H1 (cell line): ENCODE data around the gene FTHL17. TPM values are rescaled to one million over a fixed set of nuclear protein-coding genes. Genes with fewer than 3 reads are reported as not detected.

Experiments
- CTCF ChIA-PET: fragments of 300-600 bp; sonication (Branson Sonifier 250); formaldehyde crosslinking; loops from one replicate; lab custom pipeline; 2021; ENCODE audit not compliant: partially characterized antibody; lab: Charles Lee
- POLR2A ChIA-PET: fragments of 300-600 bp; sonication (Branson Sonifier 250); formaldehyde crosslinking; loops from one replicate; lab custom pipeline; 2021; ENCODE audit warnings: inconsistent platforms; ENCODE audit not compliant: partially characterized antibody; lab: Charles Lee
- DNase-seq, 2 experiments: peaks; one replicate each; pipeline versions ENCODE4 v3.0.0 to v3.0.0-alpha.2; 2010 to 2022; ENCODE audit warnings: low spot score in 2 of 2, low read depth in 1 of 2, mixed read lengths in 1 of 2
- FAIRE-seq: peaks from 2 replicates; lab custom pipeline; 2011; peaks lifted over from hg19 to GRCh38; lab: Jason Lieb, UNC
- H2AFZ ChIP-seq: 2 replicates; pipeline ENCODE4 v1.8.1; 2012; ENCODE audit warnings: low read length, inconsistent platforms
- H2AK5ac ChIP-seq: 2 replicates; pipeline ENCODE4 v1.6.1; 2013; ENCODE audit warnings: low read depth, low read length
- H2BK120ac ChIP-seq: replicated peaks from 2 replicates; pipeline ENCODE3; 2013; ENCODE audit warnings: low read depth, low read length, inconsistent platforms
- H2BK12ac ChIP-seq: 2 replicates; pipeline ENCODE4 v1.6.1; 2013; ENCODE audit warnings: low read depth, low read length
- H2BK15ac ChIP-seq: 2 replicates; pipeline ENCODE4 v1.6.1; 2013; ENCODE audit warnings: low read length
- H2BK20ac ChIP-seq: 2 replicates; pipeline ENCODE4 v1.6.1; 2013; ENCODE audit warnings: low read length
- H2BK5ac ChIP-seq: 2 replicates; pipeline ENCODE4 v1.6.1; 2013; ENCODE audit warnings: low read depth, low read length
- H3K14ac ChIP-seq: 2 replicates; pipeline ENCODE4 v1.6.1; 2013; ENCODE audit warnings: inconsistent platforms; ENCODE audit not compliant: insufficient read length
- H3K18ac ChIP-seq: 2 replicates; pipeline ENCODE4 v1.6.1; 2013; ENCODE audit warnings: low read length; ENCODE audit errors: extremely low read depth
- H3K23ac ChIP-seq: 2 replicates; pipeline ENCODE4 v1.6.1; 2013; ENCODE audit warnings: inconsistent platforms; ENCODE audit not compliant: insufficient read length
- H3K23me2 ChIP-seq: 2 replicates; pipeline ENCODE4 v1.6.1; 2013; ENCODE audit warnings: low read depth, low read length
- H3K27ac ChIP-seq: 2 replicates; pipeline ENCODE4 v1.6.1; 2011; ENCODE audit warnings: low read depth, low read length, inconsistent platforms
- H3K27me3 ChIP-seq, 4 experiments: replicated peaks in 1 of 4; 1 replicate in 1 of 4; 2 replicates in 3 of 4; pipeline versions ENCODE4 v1.6.1 to v1.8.1; 2011 to 2013; ENCODE audit warnings: low read length in 3 of 4, mild to moderate bottlenecking in 3 of 4, inconsistent platforms in 2 of 4, mixed read lengths in 2 of 4, moderate library complexity in 1 of 4; ENCODE audit not compliant: control insufficient read depth in 3 of 4, insufficient read depth in 3 of 4; ENCODE audit errors: extremely low read depth in 1 of 4
- H3K36me3 ChIP-seq, 4 experiments: 2 replicates each; pipeline versions ENCODE4 v1.6.1 to v1.8.1; 2011 to 2013; ENCODE audit warnings: mild to moderate bottlenecking in 4 of 4, low read length in 3 of 4, moderate library complexity in 2 of 4, control low read depth in 1 of 4, inconsistent platforms in 1 of 4; ENCODE audit not compliant: insufficient read depth in 4 of 4, control insufficient read depth in 2 of 4
- H3K4ac ChIP-seq: replicated peaks from 2 replicates; pipeline ENCODE3; 2013; ENCODE audit warnings: low read length, low read depth, mixed read lengths, inconsistent platforms; ENCODE audit not compliant: insufficient read length
- H3K4me1 ChIP-seq, 4 experiments: replicated peaks in 1 of 4; 1 replicate in 1 of 4; 2 replicates in 3 of 4; pipeline versions ENCODE4 v1.6.1 to v1.8.1; 2011 to 2013; ENCODE audit warnings: low read length in 3 of 4, inconsistent platforms in 2 of 4, mixed read lengths in 1 of 4; ENCODE audit not compliant: insufficient read depth in 4 of 4, control insufficient read depth in 3 of 4
- H3K4me2 ChIP-seq, 2 experiments: 2 replicates each; pipeline versions ENCODE4 v1.6.1 to v1.8.1; 2011 to 2013; ENCODE audit warnings: low read depth in 2 of 2, low read length in 2 of 2, control low read depth in 1 of 2, inconsistent platforms in 1 of 2, mild to moderate bottlenecking in 1 of 2; ENCODE audit not compliant: insufficient read depth in 1 of 2
- H3K4me3 ChIP-seq, 4 experiments: fragments of 200-600, 300-600 bp in 1 of 4; sonication (generic), shearing (Covaris generic), sonication (Bioruptor Twin) in 1 of 4; 2 replicates each; pipeline versions ENCODE4 v1.5.1 to v1.8.1; 2011 to 2016; ENCODE audit warnings: low read length in 4 of 4, low read depth in 3 of 4, control low read depth in 2 of 4, inconsistent platforms in 2 of 4, mild to moderate bottlenecking in 2 of 4, mixed read lengths in 1 of 4, moderate library complexity in 1 of 4; ENCODE audit not compliant: insufficient read depth in 2 of 4; ENCODE audit errors: extremely low read depth in 1 of 4
- H3K56ac ChIP-seq: replicated peaks from 2 replicates; pipeline ENCODE3; 2013; ENCODE audit warnings: low read depth, mild to moderate bottlenecking, mixed read lengths, low read length, inconsistent platforms; ENCODE audit not compliant: insufficient read length
- H3K79me1 ChIP-seq: 2 replicates; pipeline ENCODE4 v1.6.1; 2013; ENCODE audit warnings: low read depth, low read length, control low read depth
- H3K79me2 ChIP-seq, 2 experiments: 2 replicates each; pipeline versions ENCODE4 v1.6.1 to v1.8.1; 2012 to 2013; ENCODE audit warnings: low read length in 2 of 2, mild to moderate bottlenecking in 2 of 2, inconsistent platforms in 1 of 2; ENCODE audit not compliant: insufficient read depth in 2 of 2, control insufficient read depth in 1 of 2
- H3K9ac ChIP-seq, 4 experiments: replicated peaks in 1 of 4; 1 replicate in 1 of 4; 2 replicates in 3 of 4; pipeline versions ENCODE4 v1.6.1 to v1.8.1; 2011 to 2013; ENCODE audit warnings: low read depth in 3 of 4, low read length in 3 of 4, control low read depth in 2 of 4, mild to moderate bottlenecking in 2 of 4, moderate library complexity in 2 of 4, inconsistent platforms in 1 of 4; ENCODE audit errors: extremely low read depth in 1 of 4
- H3K9me3 ChIP-seq, 2 experiments: 2 replicates each; pipeline versions ENCODE4 v1.6.1 to v1.8.1; 2012 to 2013; ENCODE audit warnings: mild to moderate bottlenecking in 2 of 2, moderate library complexity in 2 of 2, control low read depth in 1 of 2, inconsistent platforms in 1 of 2, low read depth in 1 of 2, low read length in 1 of 2, mixed read lengths in 1 of 2; ENCODE audit not compliant: insufficient read depth in 2 of 2
- H4K20me1 ChIP-seq, 2 experiments: replicated peaks in 1 of 2; 2 replicates each; pipeline versions ENCODE3 to v1.8.1; 2011 to 2013; ENCODE audit warnings: inconsistent platforms in 2 of 2, low read length in 2 of 2, mild to moderate bottlenecking in 1 of 2; ENCODE audit not compliant: insufficient read depth in 2 of 2, control insufficient read depth in 1 of 2
- H4K5ac ChIP-seq: 2 replicates; pipeline ENCODE4 v1.6.1; 2013; ENCODE audit warnings: low read length, low read depth, mixed read lengths, inconsistent platforms; ENCODE audit not compliant: insufficient read length
- H4K8ac ChIP-seq: 2 replicates; pipeline ENCODE4 v1.8.0; 2013; ENCODE audit warnings: mild to moderate bottlenecking, moderate library complexity, low read length, inconsistent platforms; ENCODE audit not compliant: insufficient read depth; ENCODE audit errors: extremely low read depth
- H4K91ac ChIP-seq: replicated peaks from 2 replicates; pipeline ENCODE3; 2013; ENCODE audit warnings: low read length, mixed read lengths, inconsistent platforms; ENCODE audit not compliant: insufficient read length
- ASH2L ChIP-seq: fragments of 200-600, 300-600 bp; sonication (generic); IDR thresholded peaks from one replicate; pipeline ENCODE4 v1.7.1; 2017; ENCODE audit warnings: low read length
- EP300 ChIP-seq, 2 experiments: IDR thresholded peaks; 1 replicate in 1 of 2; 2 replicates in 1 of 2; pipeline ENCODE4 v1.6.1; 2011 to 2012; ENCODE audit warnings: low read depth in 2 of 2, low read length in 2 of 2, mild to moderate bottlenecking in 2 of 2, borderline replicate concordance in 1 of 2, inconsistent platforms in 1 of 2, moderate library complexity in 1 of 2
- SIX5 ChIP-seq: IDR thresholded peaks from 2 replicates; pipeline ENCODE4 v1.6.1; 2011; ENCODE audit warnings: mild to moderate bottlenecking, low read depth, low read length
- SP2 ChIP-seq: IDR thresholded peaks from 2 replicates; pipeline ENCODE4 v1.6.1; 2012; ENCODE audit warnings: mild to moderate bottlenecking, low read length, inconsistent platforms
- WGBS, 2 experiments: shearing (Covaris generic) in 1 of 2; methylation state at CpG; one replicate each; pipeline versions ENCODE4 v1.1.6 to v1.1.7; 2013 to 2015; ENCODE audit warnings: low lambda C conversion rate in 2 of 2, mixed read lengths in 2 of 2, inconsistent platforms in 1 of 2, low coverage in 1 of 2, missing lambda C conversion rate in 1 of 2; ENCODE audit not compliant: insufficient replicate concordance in 2 of 2, insufficient coverage in 1 of 2, insufficient read length in 1 of 2; ENCODE audit errors: extremely low coverage in 1 of 2, missing lambda C conversion rate in 1 of 2; 5-methylcytosine and 5-hydroxymethylcytosine counted together
- polyA plus RNA-seq, 7 experiments: library from polyadenylated mRNA; depleted of rRNA in 3 of 7; stranded (reverse) in 5 of 7; unstranded in 2 of 7; fragments of >200 nt in 5 of 7; fragments of 200-250 nt in 2 of 7; gene quantifications; 1 replicate in 5 of 7; 2 replicates in 1 of 7; 4 replicates in 1 of 7; pipeline versions ENCODE4 v1.2.1 to v1.2.3, GENCODE V29; 2011 to 2013; ENCODE audit warnings: missing spikeins in 2 of 7, mixed read lengths in 2 of 7
- total RNA-seq: library from RNA; stranded (reverse); fragmentation: NEBNext Ultra II Directional; extraction: Animal tissue kit (Norgen Biotek cat#: 25700); gene quantifications from 2 replicates; pipeline ENCODE4 v1.2.1, GENCODE V29; 2021

Gene FTHL17
- total and polyA plus RNA-seq, 2 of the 8 experiments (the other 6 are each of a cell fraction or from before 2014, with no cell fraction given) = not detected

- no peaks in the 10 kb centered on the region for H3K4me1 ChIP-seq
- no peaks in the 10 kb centered on the region for H3K27me3 ChIP-seq
- no peak overlapping the region for H3K56ac ChIP-seq
- no peak overlapping the region for H3K23ac ChIP-seq
- H2BK15ac ChIP-seq = no peak overlapping the region
- no peak overlapping the region for H2BK120ac ChIP-seq
- H3K4me2 ChIP-seq = no peak overlapping the region
- no peak overlapping the region for H4K5ac ChIP-seq
- no peak overlapping the region for H2BK5ac ChIP-seq
- H2AFZ ChIP-seq = no peak overlapping the region
- H4K91ac ChIP-seq = no peak overlapping the region
- H3K9me3 ChIP-seq = no peaks in the 10 kb centered on the region
- H3K79me2 ChIP-seq = no peaks in the 10 kb centered on the region
- H3K18ac ChIP-seq = no peak overlapping the region
- H3K79me1 ChIP-seq = no peaks in the 10 kb centered on the region
- no peaks in the 10 kb centered on the region for H3K23me2 ChIP-seq
- no peak overlapping the region for H3K9ac ChIP-seq
- FAIRE-seq (no peak), DNase-seq (no peak)
- no peak overlapping the region for H3K4me3 ChIP-seq
- H2BK20ac ChIP-seq = no peak overlapping the region
- 100% methylated on average over 1 of the region's 3 CpGs; no CpG with 5 or more reads in 1 of the 2 experiments for WGBS, 2 experiments
- H2AK5ac ChIP-seq = no peak overlapping the region
- H3K27ac ChIP-seq = no peak overlapping the region
- no peaks in the 10 kb centered on the region for H3K36me3 ChIP-seq
- no peak overlapping the region for H4K8ac ChIP-seq
- no peak overlapping the region for H3K4ac ChIP-seq
- no peaks in the 10 kb centered on the region for H4K20me1 ChIP-seq
- no peak overlapping the region for H3K14ac ChIP-seq
- CTCF ChIA-PET = no interaction called here
- H2BK12ac ChIP-seq = no peak overlapping the region
- POLR2A ChIA-PET = no interaction called here
- no peak for TF ChIP-seq SIX5
- TF ChIP-seq SP2 = no peak
- no peak for TF ChIP-seq EP300 (IDR thresholded peaks at IDR 0.05; ENCODE audit: borderline replicate concordance in 1 of 2, low read depth in 2 of 2, low read length in 2 of 2)
- TF ChIP-seq ASH2L = no peak
Measured at GRCh38 chrX:31061091-31061490, 10.8 kb downstream of the FTHL17 start.
